CD4-positive, CD25-positive, alpha-beta regulatory T cell (primary cell): ENCODE measurements around the gene CD209. TPM values are rescaled to one million over a fixed set of nuclear protein-coding genes. Genes with fewer than 3 reads are reported as not detected.

Experiments used
- ATAC-seq, 2 donors: fragments of 150-1000 bp; cut with Tn5 transposase; one replicate each; pipeline ENCODE4 v1.10.0; 2021; ENCODE audit warnings: low read depth in 2 of 2, moderate number of reproducible peaks in 2 of 2, moderate library complexity in 1 of 2
- DNase-seq, 3 donors: peaks; one replicate each; pipeline versions ENCODE4 v3.0.0 to v3.0.0-alpha.2; 2012 to 2022; ENCODE audit warnings: mixed read lengths in 1 of 3
- H3K27ac ChIP-seq: one replicate; pipeline ENCODE4 v1.7.0; 2013; ENCODE audit warnings: mild to moderate bottlenecking, low read length; ENCODE audit not compliant: insufficient read depth, poor library complexity, severe bottlenecking
- H3K27me3 ChIP-seq: one replicate; pipeline ENCODE4 v1.7.0; 2013; ENCODE audit warnings: low read length; ENCODE audit not compliant: control insufficient read depth, insufficient read depth
- H3K36me3 ChIP-seq: one replicate; pipeline ENCODE4 v1.7.0; 2013; ENCODE audit warnings: mild to moderate bottlenecking, low read length, moderate library complexity; ENCODE audit not compliant: control insufficient read depth, insufficient read depth
- H3K4me1 ChIP-seq: 2 replicates; pipeline ENCODE4 v1.7.0; 2013; ENCODE audit warnings: mild to moderate bottlenecking, low read length; ENCODE audit not compliant: insufficient read depth, control insufficient read depth, poor library complexity, severe bottlenecking
- H3K4me3 ChIP-seq: one replicate; pipeline ENCODE4 v1.7.0; 2013; ENCODE audit warnings: low read depth, mild to moderate bottlenecking, low read length, moderate library complexity
- H3K9me3 ChIP-seq, 2 experiments: 1 replicate in 1 of 2; 2 replicates in 1 of 2; pipeline ENCODE4 v1.7.0; 2013; ENCODE audit warnings: low read length in 2 of 2, mild to moderate bottlenecking in 1 of 2, moderate library complexity in 1 of 2; ENCODE audit not compliant: control insufficient read depth in 2 of 2
- H3K27ac Mint-ChIP-seq, 3 donors: one replicate each; pipeline ENCODE4 v1.8.0; 2020 to 2022; ENCODE audit warnings: mild to moderate bottlenecking in 3 of 3, mixed read lengths in 3 of 3, moderate library complexity in 2 of 3
- H3K27me3 Mint-ChIP-seq: one replicate; pipeline ENCODE4 v1.8.0; 2022; ENCODE audit warnings: mild to moderate bottlenecking, mixed read lengths
- H3K36me3 Mint-ChIP-seq: one replicate; pipeline ENCODE4 v1.8.0; 2020; ENCODE audit warnings: mixed read lengths
- H3K4me1 Mint-ChIP-seq, 4 donors: one replicate each; pipeline ENCODE4 v1.8.0; 2020 to 2022; ENCODE audit warnings: mixed read lengths in 4 of 4, mild to moderate bottlenecking in 1 of 4
- H3K4me3 Mint-ChIP-seq, 4 donors: one replicate each; pipeline ENCODE4 v1.8.0; 2020 to 2022; ENCODE audit warnings: mild to moderate bottlenecking in 4 of 4, mixed read lengths in 4 of 4, moderate library complexity in 3 of 4
- H3K9me3 Mint-ChIP-seq, 7 donors: one replicate each; pipeline ENCODE4 v1.8.0; 2020 to 2022; ENCODE audit warnings: mixed read lengths in 7 of 7, mild to moderate bottlenecking in 3 of 7, moderate library complexity in 2 of 7
- polyA plus RNA-seq, 4 donors: library from polyadenylated mRNA; unstranded; fragments of 300-500 nt; fragmentation: Illumina TruSeq; gene quantifications; one replicate each; pipeline ENCODE4 v1.2.3, GENCODE V29; 2021
- total RNA-seq: library from RNA; stranded (reverse); gene quantifications from one replicate; pipeline ENCODE4 v1.2.3, GENCODE V29; 2022

Gene CD209
- total and polyA plus RNA-seq, 5 donors from 2014 or later, result not detected

- Mint-ChIP-seq H3K4me3 (no peak overlapping the region), H3K36me3 (no peaks in the 10 kb centered on the region), H3K27me3 (no peaks in the 10 kb centered on the region), H3K4me1 (peaks cover 0 to 10% (median 4%) of the 10 kb centered on the region in 4 donors), H3K9me3 (peaks cover 0 to 5% (median 3%) of the 10 kb centered on the region in 7 donors), H3K27ac (no peak overlapping the region)
- Histone ChIP-seq H3K27ac (no peak overlapping the region), H3K4me1 (no peaks in the 10 kb centered on the region), H3K9me3 (peaks cover 0 to 3% of the 10 kb centered on the region in 2 experiments), H3K4me3 (no peak overlapping the region), H3K36me3 (no peaks in the 10 kb centered on the region), H3K27me3 (no peaks in the 10 kb centered on the region)
- DNase-seq (no peak), ATAC-seq (no peak)
These were observed 30.6 kb downstream of the CD209 start for GRCh38 chr19:7716762-7717161.

GRCh38 chr19:7715671-7716070 is 31.7 kb downstream of the CD209 start:
- H3K36me3 ChIP-seq, result no peaks in the 10 kb centered on the region
- no peak overlapping the region for H3K27ac ChIP-seq
- Mint-ChIP-seq H3K4me3 (peak overlapping the region in 1 of 4 donors; percentile 81), H3K27me3 (no peaks in the 10 kb centered on the region), H3K9me3 (peaks cover 0 to 5% (median 3%) of the 10 kb centered on the region in 7 donors), H3K4me1 (peaks cover 0 to 10% (median 5%) of the 10 kb centered on the region in 4 donors), H3K27ac (no peak overlapping the region), H3K36me3 (no peaks in the 10 kb centered on the region)
- H3K27me3 ChIP-seq, result no peaks in the 10 kb centered on the region
- DNase-seq (no peak), ATAC-seq (no peak)
- H3K4me3 ChIP-seq, result no peak overlapping the region
- H3K9me3 ChIP-seq, result peaks cover 0 to 3% of the 10 kb centered on the region in 2 experiments
- H3K4me1 ChIP-seq, result no peaks in the 10 kb centered on the region

- Mint-ChIP-seq H3K4me1 (peaks cover 10 to 40% (median 17%) of the 10 kb centered on the region in 4 donors), H3K36me3 (no peaks in the 10 kb centered on the region), H3K27me3 (no peaks in the 10 kb centered on the region), H3K9me3 (no peaks in the 10 kb centered on the region), H3K27ac (peak overlapping the region; percentile 43 to 74 (median 69)), H3K4me3 (no peak overlapping the region)
- DNase-seq (no peak), ATAC-seq (no peak)
- H3K9me3 ChIP-seq, result no peaks in the 10 kb centered on the region
- no peak overlapping the region for H3K27ac ChIP-seq
- H3K36me3 ChIP-seq, result no peaks in the 10 kb centered on the region
- H3K27me3 ChIP-seq, result no peaks in the 10 kb centered on the region
- H3K4me3 ChIP-seq, result no peak overlapping the region
- H3K4me1 ChIP-seq, result peaks cover 23% of the 10 kb centered on the region
These were observed 36.7 kb downstream of the CD209 start for GRCh38 chr19:7710616-7711015.

- Mint-ChIP-seq H3K36me3 (no peaks in the 10 kb centered on the region), H3K9me3 (no peaks in the 10 kb centered on the region), H3K27ac (peak overlapping the region in 2 of 3 donors; percentile 51 to 74), H3K4me1 (peaks cover 13 to 47% (median 21%) of the 10 kb centered on the region in 4 donors), H3K27me3 (no peaks in the 10 kb centered on the region), H3K4me3 (peak overlapping the region in 1 of 4 donors; percentile 38)
- H3K27me3 ChIP-seq, result no peaks in the 10 kb centered on the region
- ATAC-seq, result no peak
- H3K36me3 ChIP-seq, result no peaks in the 10 kb centered on the region
- H3K4me1 ChIP-seq, result peaks cover 29% of the 10 kb centered on the region
- H3K9me3 ChIP-seq, result no peaks in the 10 kb centered on the region
- no peak overlapping the region for H3K27ac ChIP-seq
- no peak for DNase-seq
- no peak overlapping the region for H3K4me3 ChIP-seq
These were observed 37.3 kb downstream of the CD209 start for GRCh38 chr19:7709932-7710460.

- Mint-ChIP-seq H3K27ac (peak overlapping the region; percentile 98 to 99 (median 99)), H3K9me3 (no peaks in the 10 kb centered on the region), H3K4me3 (peak overlapping the region; percentile 79 to 91 (median 86)), H3K27me3 (no peaks in the 10 kb centered on the region), H3K4me1 (peaks cover 13 to 62% (median 27%) of the 10 kb centered on the region in 4 donors), H3K36me3 (no peaks in the 10 kb centered on the region)
- Histone ChIP-seq H3K27me3 (no peaks in the 10 kb centered on the region), H3K9me3 (no peaks in the 10 kb centered on the region), H3K4me3 (no peak overlapping the region), H3K4me1 (peaks cover 38% of the 10 kb centered on the region), H3K36me3 (no peaks in the 10 kb centered on the region), H3K27ac (peak overlapping the region; percentile 88)
- no peak for ATAC-seq
- peak in 1 of 3 donors; percentile 22 for DNase-seq
These were observed 40.3 kb downstream of the CD209 start for GRCh38 chr19:7706955-7707456.

- Histone ChIP-seq H3K36me3 (no peaks in the 10 kb centered on the region), H3K9me3 (no peaks in the 10 kb centered on the region), H3K4me1 (peaks cover 38% of the 10 kb centered on the region), H3K4me3 (peak overlapping the region; percentile 26), H3K27ac (peak overlapping the region; percentile 88), H3K27me3 (no peaks in the 10 kb centered on the region)
- ATAC-seq (no peak), DNase-seq (no peak)
- no peaks in the 10 kb centered on the region for H3K27me3 Mint-ChIP-seq
- H3K9me3 Mint-ChIP-seq, result no peaks in the 10 kb centered on the region
- H3K4me1 Mint-ChIP-seq, result peaks cover 13 to 65% (median 27%) of the 10 kb centered on the region in 4 donors
- peak overlapping the region; percentile 79 to 91 (median 86) for H3K4me3 Mint-ChIP-seq
- no peaks in the 10 kb centered on the region for H3K36me3 Mint-ChIP-seq
- peak overlapping the region; percentile 98 to 99 (median 99) for H3K27ac Mint-ChIP-seq
These were observed 41.0 kb downstream of the CD209 start for GRCh38 chr19:7706188-7706954.

- ATAC-seq (peak; percentile 94), DNase-seq (peak; percentile 47 to 93 (median 80))
- H3K4me3 Mint-ChIP-seq, result peak overlapping the region; percentile 79 to 91 (median 86)
- H3K36me3 Mint-ChIP-seq, result no peaks in the 10 kb centered on the region
- no peaks in the 10 kb centered on the region for H3K9me3 ChIP-seq
- peaks cover 38% of the 10 kb centered on the region for H3K4me1 ChIP-seq
- peak overlapping the region; percentile 88 for H3K27ac ChIP-seq
- peaks cover 13 to 63% (median 27%) of the 10 kb centered on the region in 4 donors for H3K4me1 Mint-ChIP-seq
- H3K4me3 ChIP-seq, result peak overlapping the region; percentile 59
- no peaks in the 10 kb centered on the region for H3K9me3 Mint-ChIP-seq
- H3K27me3 ChIP-seq, result no peaks in the 10 kb centered on the region
- H3K36me3 ChIP-seq, result no peaks in the 10 kb centered on the region
- no peaks in the 10 kb centered on the region for H3K27me3 Mint-ChIP-seq
- H3K27ac Mint-ChIP-seq, result peak overlapping the region; percentile 98 to 99 (median 99)
These were observed 41.7 kb downstream of the CD209 start for GRCh38 chr19:7705387-7706187.
